BLaER1 (cell line): Measurements from ENCODE around the gene ALDH1L2.

ENCODE experiments used
- H3K27ac ChIP-seq: shearing (Covaris generic); formaldehyde crosslinking; 2 replicates; pipeline ENCODE4 v1.8.1; 2022
- H3K27me3 ChIP-seq: shearing (Covaris generic); formaldehyde crosslinking; 2 replicates; pipeline ENCODE4 v1.8.1; 2022
- H3K36me3 ChIP-seq: shearing (Covaris generic); formaldehyde crosslinking; 2 replicates; pipeline ENCODE4 v1.8.1; 2022
- H3K4me1 ChIP-seq: shearing (Covaris generic); formaldehyde crosslinking; 2 replicates; pipeline ENCODE4 v1.8.1; 2022
- H3K4me2 ChIP-seq: shearing (Covaris generic); formaldehyde crosslinking; 2 replicates; pipeline ENCODE4 v1.8.1; 2022
- H3K4me3 ChIP-seq: shearing (Covaris generic); formaldehyde crosslinking; 2 replicates; pipeline ENCODE4 v1.8.1; 2022
- H3K9ac ChIP-seq: shearing (Covaris generic); formaldehyde crosslinking; 2 replicates; pipeline ENCODE4 v1.8.1; 2022
- H3K9me3 ChIP-seq: shearing (Covaris generic); formaldehyde crosslinking; 2 replicates; pipeline ENCODE4 v1.8.1; 2022
- H4K20me1 ChIP-seq: shearing (Covaris generic); formaldehyde crosslinking; 2 replicates; pipeline ENCODE4 v1.8.1; 2022
- Cebpa-rat ChIP-seq: shearing (Covaris generic); IDR thresholded peaks from 2 replicates; pipeline ENCODE4 v1.8.1; 2022

ALDH1L2 gene

DNA sequence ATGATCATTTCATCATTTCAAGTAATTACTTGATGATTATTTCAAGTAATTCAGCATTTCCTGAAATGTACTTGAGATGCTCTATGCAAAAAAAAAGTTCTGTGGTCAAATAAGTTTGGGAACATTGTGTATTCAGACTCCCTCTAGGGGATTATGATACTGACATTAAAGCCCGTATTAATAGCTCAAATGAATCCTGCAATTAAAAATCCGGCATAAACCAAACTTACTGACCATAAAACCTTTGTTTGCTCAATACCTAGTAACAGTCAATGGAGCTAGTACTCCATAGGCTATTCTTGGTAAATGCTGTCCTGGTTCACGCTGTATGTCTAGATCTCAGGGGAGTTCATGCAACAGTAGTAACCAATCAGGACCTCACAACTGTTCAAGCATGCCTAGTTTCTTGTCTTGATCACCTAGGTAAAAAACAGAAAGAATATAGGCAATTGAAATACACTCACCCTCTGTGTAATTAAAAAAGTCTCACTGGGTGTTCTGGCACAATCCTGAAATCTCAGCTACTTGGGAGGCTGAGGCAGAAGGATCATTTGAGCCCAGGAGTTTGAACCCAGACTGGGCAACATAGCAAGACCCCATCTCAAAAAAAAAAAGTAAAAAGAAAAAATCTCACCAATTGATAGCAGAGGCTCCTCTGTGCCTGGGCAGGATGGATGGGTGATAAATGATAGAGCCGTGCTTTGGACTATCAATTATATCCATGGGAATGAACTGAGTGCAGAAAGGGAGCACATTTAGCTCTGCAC is 14.1 kb downstream of the ALDH1L2 start:
- Histone ChIP-seq H3K27me3 (no peaks in the 10 kb centered on the region), H3K4me2 (peak overlapping the region; percentile 34; the same call in 1 of the 2 replicates), H3K36me3 (no peaks in the 10 kb centered on the region), H3K27ac (no peak overlapping the region), H3K4me1 (peaks cover 13% of the 10 kb centered on the region), H3K9me3 (no peaks in the 10 kb centered on the region), H4K20me1 (no peaks in the 10 kb centered on the region), H3K4me3 (no peak overlapping the region), H3K9ac (no peak overlapping the region)
- no peak for TF ChIP-seq Cebpa-rat

DNA sequence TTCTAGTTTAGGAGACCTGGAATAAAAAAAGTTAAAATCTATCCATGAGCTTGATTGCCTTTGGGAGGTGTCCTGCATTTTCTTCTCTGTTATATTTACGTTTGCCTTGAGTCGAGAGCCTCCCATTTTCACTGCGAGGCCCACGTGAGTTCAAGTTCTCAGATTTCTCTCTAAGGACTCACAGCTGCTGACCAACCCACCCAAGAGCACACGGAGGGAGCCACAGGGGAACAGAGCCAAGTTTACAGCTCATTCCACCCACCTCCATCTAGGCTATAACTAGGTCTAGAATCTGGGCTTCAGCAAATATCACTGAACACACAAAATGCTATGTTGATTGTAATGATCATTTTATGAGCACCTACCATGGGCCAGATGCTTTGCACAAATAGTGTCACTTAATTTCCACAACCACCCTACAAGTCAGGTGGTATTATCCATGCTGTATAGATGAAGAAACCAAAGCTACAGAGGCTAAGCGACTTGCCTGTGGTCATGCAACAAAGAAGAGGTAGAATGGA is 16.7 kb downstream of the ALDH1L2 start:
- H3K36me3 ChIP-seq: no peaks in the 10 kb centered on the region
- no peak overlapping the region for H3K4me2 ChIP-seq

DNA sequence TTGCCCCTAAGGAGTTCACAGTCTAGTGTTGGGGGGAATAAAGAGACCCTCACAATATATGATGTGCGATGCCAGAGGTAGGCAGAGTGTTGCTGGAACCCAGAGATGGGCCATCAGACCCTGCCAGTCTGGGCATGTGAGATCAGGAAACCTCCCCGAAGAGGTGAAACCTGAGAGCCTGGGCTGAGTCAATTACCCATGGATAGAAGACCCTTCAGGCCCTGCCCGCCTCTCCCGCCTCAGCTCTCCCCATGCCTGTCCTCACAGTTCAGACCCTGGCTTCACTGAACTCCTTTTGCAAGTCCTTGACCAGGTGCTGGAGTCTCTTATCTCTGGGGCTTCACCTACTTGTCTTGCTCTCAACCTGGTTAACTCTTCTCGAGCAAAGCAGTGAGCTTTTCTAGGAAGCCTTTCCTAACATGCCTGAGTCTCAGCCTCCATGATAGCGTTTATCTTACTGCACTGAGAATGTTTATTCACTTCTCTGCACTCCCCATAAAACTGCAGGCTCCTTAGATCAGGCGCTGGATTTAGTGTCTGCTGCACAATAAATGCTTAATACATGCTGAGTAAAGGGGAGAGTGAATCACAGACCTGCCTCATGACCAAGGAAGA is 19.6 kb downstream of the ALDH1L2 start:
- no peaks in the 10 kb centered on the region for H3K27me3 ChIP-seq
- H3K4me1 ChIP-seq: peaks cover 4% of the 10 kb centered on the region
- TF ChIP-seq Cebpa-rat: no peak
- no peak overlapping the region for H3K9ac ChIP-seq
- H3K4me2 ChIP-seq: no peak overlapping the region
- no peaks in the 10 kb centered on the region for H3K9me3 ChIP-seq
- no peak overlapping the region for H3K27ac ChIP-seq
- no peak overlapping the region for H3K4me3 ChIP-seq
- H4K20me1 ChIP-seq: no peaks in the 10 kb centered on the region
- no peaks in the 10 kb centered on the region for H3K36me3 ChIP-seq

More for the DNA sequence above, 16.7 kb downstream of the ALDH1L2 start:
- H3K9me3 ChIP-seq: no peaks in the 10 kb centered on the region
- no peak for TF ChIP-seq Cebpa-rat
- H3K9ac ChIP-seq: no peak overlapping the region
- no peak overlapping the region for H3K4me3 ChIP-seq
- no peak overlapping the region for H3K27ac ChIP-seq
- peaks cover 13% of the 10 kb centered on the region for H3K4me1 ChIP-seq
- no peaks in the 10 kb centered on the region for H3K27me3 ChIP-seq
- no peaks in the 10 kb centered on the region for H4K20me1 ChIP-seq

GRCh38 chr12:105060715-105061378 is 23.4 kb downstream of the ALDH1L2 start:
- Histone ChIP-seq H3K9me3 (peaks cover 11% of the 10 kb centered on the region), H3K4me3 (no peak overlapping the region), H3K4me1 (no peaks in the 10 kb centered on the region), H3K36me3 (no peaks in the 10 kb centered on the region), H3K27me3 (no peaks in the 10 kb centered on the region), H3K27ac (no peak overlapping the region), H4K20me1 (no peaks in the 10 kb centered on the region), H3K9ac (no peak overlapping the region), H3K4me2 (no peak overlapping the region)
- TF ChIP-seq Cebpa-rat: no peak

DNA sequence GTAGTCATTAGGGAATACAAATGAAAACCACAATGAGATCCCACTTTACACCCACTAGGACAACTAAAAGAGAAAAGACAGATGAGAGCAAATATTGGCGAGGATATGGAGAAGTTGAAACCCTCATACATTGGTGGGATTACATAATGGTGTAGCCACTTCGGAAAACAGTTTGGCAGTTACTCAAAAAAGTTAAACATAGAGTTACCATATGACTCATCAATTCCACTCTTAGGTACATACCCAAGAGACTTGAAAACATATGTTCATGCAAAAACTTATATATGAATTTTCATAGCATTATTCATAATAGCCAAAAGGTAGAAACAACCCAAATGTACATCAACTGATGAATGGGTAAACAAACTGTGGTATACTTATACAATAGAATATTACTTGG is 27.1 kb downstream of the ALDH1L2 start:
- no peaks in the 10 kb centered on the region for H3K36me3 ChIP-seq
- H4K20me1 ChIP-seq: no peaks in the 10 kb centered on the region
- no peak overlapping the region for H3K4me3 ChIP-seq
- no peaks in the 10 kb centered on the region for H3K27me3 ChIP-seq
- H3K4me2 ChIP-seq: no peak overlapping the region
- H3K9me3 ChIP-seq: peaks cover 23% of the 10 kb centered on the region
- no peak overlapping the region for H3K27ac ChIP-seq
- no peaks in the 10 kb centered on the region for H3K4me1 ChIP-seq
- TF ChIP-seq Cebpa-rat: no peak
- H3K9ac ChIP-seq: no peak overlapping the region

DNA sequence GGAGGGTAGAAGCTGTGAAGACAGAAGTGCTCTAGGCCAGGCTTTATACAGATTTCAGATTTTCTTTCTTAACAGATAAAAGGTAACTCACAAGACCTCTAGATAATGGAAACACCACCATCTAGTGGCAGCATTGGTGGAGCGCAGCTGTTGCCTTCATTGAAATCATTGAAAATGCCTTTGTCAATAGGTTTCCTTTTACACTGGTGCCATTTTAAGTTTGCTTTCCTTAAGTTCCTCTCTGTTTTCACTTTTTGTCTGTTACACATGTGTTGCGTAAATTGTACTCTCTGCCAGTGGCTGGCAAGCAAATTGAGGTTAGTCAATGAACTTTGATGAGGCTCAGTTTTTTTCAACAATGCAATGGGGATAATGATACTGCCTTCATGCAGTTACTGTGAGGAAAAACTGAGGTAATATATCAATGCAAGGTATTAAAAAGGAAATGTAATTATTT is 31.1 kb downstream of the ALDH1L2 start:
- H3K27ac ChIP-seq: no peak overlapping the region
- no peak for TF ChIP-seq Cebpa-rat
- H3K9me3 ChIP-seq: peaks cover 23% of the 10 kb centered on the region
- no peaks in the 10 kb centered on the region for H3K27me3 ChIP-seq
- no peak overlapping the region for H3K4me3 ChIP-seq
- H3K4me1 ChIP-seq: no peaks in the 10 kb centered on the region
- no peak overlapping the region for H3K4me2 ChIP-seq
- H4K20me1 ChIP-seq: no peaks in the 10 kb centered on the region
- H3K9ac ChIP-seq: no peak overlapping the region
- no peaks in the 10 kb centered on the region for H3K36me3 ChIP-seq

DNA sequence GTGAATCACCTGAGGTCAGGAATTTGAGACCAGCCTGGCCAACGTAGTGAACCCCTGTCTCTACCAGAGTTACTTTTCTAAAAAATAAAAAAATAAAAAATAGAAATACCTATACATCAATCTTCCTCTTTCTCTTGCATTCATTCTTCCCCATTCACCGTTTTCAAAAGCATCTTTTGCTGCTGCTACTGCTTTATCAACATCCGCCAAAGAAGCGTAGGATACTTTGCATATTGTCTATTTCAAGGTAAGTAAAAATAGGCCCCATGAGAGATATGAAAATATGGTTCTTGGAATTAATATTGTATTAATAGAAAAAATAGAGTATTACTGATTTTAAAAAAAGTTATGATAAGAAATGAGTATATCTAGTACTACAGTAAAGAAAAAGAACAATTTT is 32.3 kb downstream of the ALDH1L2 start:
- H3K4me3 ChIP-seq: no peak overlapping the region
- H3K9me3 ChIP-seq: peaks cover 20% of the 10 kb centered on the region
- H3K4me1 ChIP-seq: no peaks in the 10 kb centered on the region
- no peaks in the 10 kb centered on the region for H4K20me1 ChIP-seq
- no peak for TF ChIP-seq Cebpa-rat
- no peaks in the 10 kb centered on the region for H3K27me3 ChIP-seq
- no peaks in the 10 kb centered on the region for H3K36me3 ChIP-seq
- no peak overlapping the region for H3K9ac ChIP-seq
- no peak overlapping the region for H3K4me2 ChIP-seq
- H3K27ac ChIP-seq: no peak overlapping the region

- Histone ChIP-seq H4K20me1 (no peaks in the 10 kb centered on the region), H3K9ac (no peak overlapping the region), H3K4me3 (no peak overlapping the region), H3K9me3 (no peaks in the 10 kb centered on the region), H3K27me3 (no peaks in the 10 kb centered on the region), H3K4me2 (no peak overlapping the region), H3K36me3 (no peaks in the 10 kb centered on the region), H3K27ac (no peak overlapping the region), H3K4me1 (no peaks in the 10 kb centered on the region)
- no peak for TF ChIP-seq Cebpa-rat
Measured at GRCh38 chr12:105048315-105048714, 35.9 kb downstream of the ALDH1L2 start.

DNA sequence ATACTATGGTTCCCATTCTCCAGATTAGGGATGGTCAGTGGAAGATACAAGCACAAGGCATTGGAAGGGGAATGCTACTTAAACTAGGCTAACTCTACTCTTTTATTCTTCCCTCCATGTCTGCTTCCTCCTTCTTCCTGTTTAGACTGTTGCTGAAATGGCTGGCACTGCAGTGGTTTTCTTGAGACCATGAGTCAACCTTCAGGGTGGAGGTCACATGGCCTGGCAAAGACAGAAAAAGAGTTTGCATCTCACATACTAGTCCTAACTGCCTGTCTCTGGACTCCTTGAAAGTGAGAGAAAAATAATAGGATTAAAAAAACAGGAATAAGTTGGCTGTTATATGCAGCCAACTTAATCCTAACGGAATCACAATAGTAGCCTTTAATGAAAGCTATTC is 37.0 kb downstream of the ALDH1L2 start:
- Histone ChIP-seq H3K4me2 (no peak overlapping the region), H3K9ac (no peak overlapping the region), H3K36me3 (no peaks in the 10 kb centered on the region), H3K27ac (no peak overlapping the region), H3K9me3 (no peaks in the 10 kb centered on the region), H3K4me3 (no peak overlapping the region), H3K4me1 (no peaks in the 10 kb centered on the region), H4K20me1 (no peaks in the 10 kb centered on the region), H3K27me3 (no peaks in the 10 kb centered on the region)
- no peak for TF ChIP-seq Cebpa-rat

GRCh38 chr12:105041186-105041585 is 43.1 kb downstream of the ALDH1L2 start:
- no peak for TF ChIP-seq Cebpa-rat
- Histone ChIP-seq H3K9me3 (no peaks in the 10 kb centered on the region), H3K4me2 (no peak overlapping the region)

More at GRCh38 chr12:105041186-105041585, 43.1 kb downstream of the ALDH1L2 start:
- no peak overlapping the region for H3K4me3 ChIP-seq
- H3K27ac ChIP-seq: no peak overlapping the region
- H3K36me3 ChIP-seq: no peaks in the 10 kb centered on the region
- no peaks in the 10 kb centered on the region for H3K27me3 ChIP-seq
- H4K20me1 ChIP-seq: no peaks in the 10 kb centered on the region
- no peaks in the 10 kb centered on the region for H3K4me1 ChIP-seq
- no peak overlapping the region for H3K9ac ChIP-seq
